HG02610 (cell line): ENCODE results near the gene WWC1.

Experiments
- ATAC-seq: cut with Tn5 transposase; IDR thresholded peaks from one replicate; pipeline ENCODE4 v1.9.1; 2021; ENCODE audit warnings: mild to moderate bottlenecking, moderate library complexity; ENCODE audit not compliant: unreplicated experiment

Gene WWC1

GRCh38 chr5:168404365-168404764 lies 112.9 kb downstream of the WWC1 start:
- no peak for ATAC-seq

DNA sequence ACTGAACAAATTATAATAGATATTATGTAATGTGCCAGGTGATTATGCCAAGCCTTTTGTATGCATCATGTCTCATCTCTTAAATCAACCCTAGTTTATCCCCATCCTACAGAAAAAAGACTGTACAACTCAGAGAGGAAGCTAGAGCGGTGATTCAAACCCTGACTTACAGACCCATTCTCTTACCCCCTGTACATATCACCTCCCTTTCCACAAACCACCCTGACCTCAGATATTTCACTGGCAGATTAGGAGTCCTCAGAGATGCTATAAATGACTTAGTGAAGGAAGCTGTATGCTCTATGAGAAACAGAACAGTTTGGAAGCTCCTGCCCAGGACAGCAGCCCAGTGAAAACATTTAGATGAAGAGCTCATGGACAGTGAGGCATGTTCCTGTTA lies 115.8 kb downstream of the WWC1 start:
- no peak for ATAC-seq

DNA sequence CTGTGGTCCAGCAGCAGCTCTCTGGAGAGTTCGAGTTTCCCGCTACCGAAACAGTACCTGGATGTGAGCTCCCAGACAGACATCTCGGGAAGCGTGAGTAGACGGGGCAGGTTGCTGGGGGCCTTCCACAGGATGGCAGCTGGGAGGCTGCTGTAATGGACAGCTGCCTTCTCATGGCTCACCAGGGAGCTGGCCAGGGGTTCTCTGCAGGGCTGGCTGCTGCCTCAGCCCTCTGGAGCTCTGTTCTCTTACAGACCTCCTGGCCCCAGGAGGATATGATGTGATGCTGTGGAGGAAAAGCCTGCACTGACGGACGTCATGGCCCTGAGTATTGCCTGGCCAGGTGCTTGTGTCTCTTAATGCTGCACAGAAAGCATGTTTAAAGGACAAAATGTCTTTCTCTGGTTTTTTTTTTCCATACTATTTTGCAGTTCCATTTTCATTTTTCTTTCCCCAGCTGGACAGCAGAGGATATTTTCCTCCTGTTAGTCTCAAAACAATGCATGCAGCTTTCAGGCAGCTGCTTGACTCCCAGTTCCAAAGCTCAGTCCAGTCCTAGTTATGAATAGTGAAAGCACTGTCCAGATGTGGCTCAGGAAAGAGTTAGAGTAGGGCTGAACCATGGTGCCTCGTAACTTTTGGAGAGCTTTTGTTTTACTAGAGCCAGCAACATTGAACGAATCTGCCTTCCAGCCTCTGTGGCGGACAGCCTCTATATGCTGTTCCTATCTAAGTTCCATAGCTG lies 117.3 kb downstream of the WWC1 start:
- ATAC-seq: no peak

GRCh38 chr5:168409591-168410458 lies 118.4 kb downstream of the WWC1 start:
- no peak for ATAC-seq

DNA sequence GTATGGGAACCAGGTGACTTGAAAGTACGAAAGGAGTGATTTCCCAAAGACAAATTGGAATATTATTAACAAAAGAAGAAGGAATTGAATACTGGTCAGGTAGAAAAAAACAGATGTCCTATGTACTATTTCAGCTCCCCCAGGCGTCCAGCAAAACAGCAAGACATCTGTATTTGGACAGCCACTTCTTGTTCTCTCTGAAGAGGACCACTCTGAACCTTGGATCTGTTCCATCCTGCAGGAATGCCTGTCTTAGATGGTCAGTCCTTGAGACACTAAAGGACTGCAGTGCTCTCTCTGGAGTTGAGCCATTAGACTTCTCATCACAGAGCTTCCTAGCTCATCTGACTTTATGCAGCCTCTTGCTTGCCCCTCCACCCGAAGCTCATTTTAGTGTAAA lies 120.4 kb downstream of the WWC1 start:
- no peak for ATAC-seq

DNA sequence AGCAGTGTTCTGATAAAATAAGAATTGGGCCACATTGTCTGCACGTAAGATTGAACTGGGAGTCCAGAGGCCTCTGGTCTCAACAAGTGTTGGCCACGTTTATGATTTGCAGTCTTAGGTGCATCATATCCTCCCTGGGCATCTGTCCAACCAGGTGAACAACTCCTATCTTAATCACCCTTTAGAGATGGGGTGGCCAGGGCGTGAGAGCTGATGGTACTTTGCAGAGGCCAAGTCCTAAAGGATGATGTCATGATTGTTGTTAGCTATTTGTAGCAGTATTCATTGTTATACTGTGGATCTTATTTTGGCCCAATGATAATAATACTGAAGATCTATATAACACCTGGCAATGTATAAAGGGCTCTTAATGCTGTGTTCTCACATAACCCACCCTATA lies 121.6 kb downstream of the WWC1 start:
- no peak for ATAC-seq

GRCh38 chr5:168413596-168413995 lies 122.2 kb downstream of the WWC1 start:
- no peak for ATAC-seq

GRCh38 chr5:168415401-168415800 lies 124.0 kb downstream of the WWC1 start:
- no peak for ATAC-seq

DNA sequence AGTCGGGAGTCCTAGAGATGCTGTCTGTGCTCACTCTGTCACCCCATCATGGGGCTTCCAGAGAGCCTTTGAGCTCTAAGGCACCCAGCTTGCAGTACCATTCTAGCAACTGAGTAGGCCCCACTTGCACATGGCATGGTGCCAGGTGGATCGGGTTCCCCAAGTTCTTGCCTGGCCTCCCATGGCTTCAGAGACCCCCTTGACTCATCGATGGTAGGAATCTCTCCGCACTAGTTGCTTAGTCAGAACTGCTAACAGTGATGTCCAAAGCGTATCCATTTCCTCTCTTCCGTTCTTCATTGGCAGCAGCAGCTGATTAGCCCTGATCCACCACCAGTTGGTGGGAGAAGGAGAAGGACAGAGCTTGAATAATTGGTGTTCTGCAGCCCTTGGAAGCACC lies 124.5 kb downstream of the WWC1 start:
- ATAC-seq: no peak

DNA sequence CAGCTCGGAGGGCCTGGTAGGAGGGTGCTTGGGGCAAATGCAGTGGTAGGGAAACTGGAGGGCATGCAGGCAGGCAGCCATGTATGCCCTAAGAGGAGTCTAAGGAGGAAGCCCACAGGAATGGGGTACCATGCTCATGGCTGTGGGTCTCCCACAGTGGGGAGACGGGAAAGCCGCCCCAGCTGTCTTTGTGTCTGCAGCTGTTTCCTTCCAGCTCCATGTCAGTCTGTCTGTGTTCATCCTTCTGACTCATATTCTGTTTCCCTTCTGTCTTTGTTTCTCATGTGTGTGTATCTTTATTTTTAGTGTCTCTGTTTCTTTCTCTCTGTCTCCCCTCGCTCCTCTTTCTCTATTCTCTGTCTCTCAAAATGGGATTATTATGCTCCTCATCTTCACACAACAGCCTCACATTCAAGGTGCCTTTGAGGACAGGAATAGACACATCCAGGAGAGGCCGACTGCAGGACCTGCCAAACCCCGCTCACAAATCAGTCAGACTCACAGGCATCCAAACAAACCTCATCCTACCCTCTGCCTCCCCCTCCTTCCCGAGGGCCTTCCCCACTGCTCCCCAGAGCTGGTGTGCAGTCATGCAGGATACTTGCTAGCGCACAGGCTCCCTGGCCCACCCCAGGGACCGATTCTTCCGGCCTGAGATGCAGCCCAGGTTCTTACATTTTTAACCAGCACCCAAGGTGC lies 126.4 kb downstream of the WWC1 start:
- no peak for ATAC-seq

DNA sequence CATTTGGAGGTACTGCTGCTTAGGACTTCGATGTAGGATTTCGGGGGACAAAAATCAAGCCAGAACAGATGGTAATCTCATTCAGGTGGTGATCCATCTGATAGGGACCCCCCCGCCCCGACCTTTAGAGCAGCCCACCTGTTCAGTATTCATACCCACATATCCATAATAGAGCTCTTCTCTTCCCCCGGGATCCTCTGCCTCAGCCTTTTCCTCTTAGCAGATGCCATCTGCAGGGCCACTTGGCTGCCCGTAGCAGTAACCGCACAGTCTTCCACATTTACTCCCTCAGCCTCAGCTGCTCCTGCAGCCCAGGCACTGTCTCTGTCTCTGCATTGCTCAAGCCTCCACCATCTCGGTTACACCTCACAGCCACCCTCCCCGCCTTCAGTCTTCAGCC lies 129.0 kb downstream of the WWC1 start:
- no peak for ATAC-seq

- no peak for ATAC-seq
Observed at GRCh38 chr5:168422431-168422830, 131.0 kb downstream of the WWC1 start.

- no peak for ATAC-seq
Observed at GRCh38 chr5:168423478-168423877, 132.0 kb downstream of the WWC1 start.

DNA sequence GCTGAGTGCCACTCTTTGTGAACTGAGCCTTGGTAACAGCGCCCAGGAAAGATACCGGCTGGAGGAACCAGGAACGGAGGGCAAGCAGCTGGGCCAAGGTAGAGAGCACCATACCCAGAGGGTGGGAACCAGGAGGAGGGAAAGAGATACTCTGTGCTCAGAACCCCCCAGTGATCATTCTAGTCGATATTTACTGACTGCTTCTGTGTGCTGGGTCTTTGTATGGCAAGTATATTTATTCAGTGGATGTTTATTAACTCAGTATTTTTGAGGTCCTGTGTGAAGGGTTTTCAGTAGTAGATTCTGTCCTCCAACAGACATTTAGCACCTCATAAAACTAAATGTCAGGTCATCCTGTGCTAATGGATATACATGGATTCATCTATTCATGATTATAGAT lies 132.5 kb downstream of the WWC1 start:
- no peak for ATAC-seq

GRCh38 chr5:168424594-168425323 lies 133.3 kb downstream of the WWC1 start:
- no peak for ATAC-seq

DNA sequence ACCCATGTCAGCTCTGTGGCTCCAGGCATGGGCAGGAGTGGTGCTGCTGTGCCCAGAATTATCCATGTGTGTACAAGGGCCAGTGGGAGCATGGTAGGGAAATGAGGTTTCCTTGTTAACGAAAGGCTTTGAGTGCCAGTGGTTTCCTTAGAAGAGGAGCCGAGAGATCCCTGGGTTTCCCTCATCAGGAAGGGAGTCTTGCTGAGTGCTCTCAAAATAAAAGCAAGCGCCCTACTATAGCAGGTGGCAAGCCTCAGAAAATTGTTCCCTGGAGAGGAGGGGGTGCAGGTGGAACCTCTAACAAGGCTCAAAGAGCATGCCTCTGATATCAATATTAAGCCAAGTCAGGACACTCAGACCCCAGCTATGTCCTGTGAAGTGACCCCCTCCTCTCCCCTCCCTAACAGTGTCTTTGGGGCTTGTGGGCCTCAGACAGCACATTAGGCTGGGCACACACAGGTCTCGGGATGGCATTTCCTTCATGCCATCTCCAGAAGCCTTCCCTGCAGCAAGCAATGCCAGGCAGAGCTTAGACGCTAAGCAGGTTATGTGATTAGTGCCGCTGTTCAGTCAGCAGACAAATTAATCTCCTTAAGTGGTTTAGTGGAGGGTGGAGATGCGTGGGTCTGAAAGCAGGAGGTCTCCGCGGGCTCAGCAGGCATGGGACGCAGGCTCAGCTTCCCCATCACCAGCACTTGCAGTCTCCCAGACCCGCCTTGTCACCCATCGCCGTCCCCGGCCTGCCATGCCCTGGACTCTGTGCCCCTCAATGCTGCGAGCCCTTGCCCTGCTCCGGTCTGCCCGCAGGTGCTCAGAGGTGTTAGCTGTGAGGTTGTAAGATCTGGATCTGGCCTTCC lies 134.8 kb downstream of the WWC1 start:
- no peak for ATAC-seq

- no peak for ATAC-seq
Observed at GRCh38 chr5:168426864-168427172, 135.4 kb downstream of the WWC1 start.

GRCh38 chr5:168427224-168427623 lies 135.8 kb downstream of the WWC1 start:
- ATAC-seq: no peak

- ATAC-seq: no peak
Observed at GRCh38 chr5:168428552-168428951, 137.1 kb downstream of the WWC1 start.

DNA sequence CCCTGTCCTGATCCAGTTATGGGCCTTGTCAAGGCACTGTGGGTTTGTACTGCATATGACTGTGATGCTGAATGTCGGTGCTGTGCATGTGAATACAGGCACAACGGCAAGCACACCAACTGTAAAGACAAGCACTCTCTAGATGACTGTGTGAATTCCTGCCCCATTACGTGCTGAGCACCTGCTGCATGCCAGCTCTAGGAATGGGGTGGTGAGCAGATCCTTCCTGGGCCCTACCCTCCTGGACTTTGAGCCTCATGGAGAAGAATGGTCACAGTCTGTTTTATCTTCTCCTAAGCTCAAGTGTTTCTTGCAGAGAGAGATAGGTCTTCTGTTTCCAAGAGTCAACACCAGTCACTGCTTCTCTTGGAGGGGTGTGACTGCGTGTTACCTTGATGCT lies 138.9 kb downstream of the WWC1 start:
- no peak for ATAC-seq
